Type B pancreatic cell (in vitro differentiated cells): ENCODE measurements around the gene IFRD1. TPM values are rescaled to one million over a fixed set of nuclear protein-coding genes. Genes with fewer than 3 reads are reported as not detected.

ENCODE experiments used
- DNase-seq: peaks from one replicate; pipeline ENCODE4 v3.0.0; 2021; ENCODE audit warnings: mixed read lengths; ENCODE audit not compliant: unreplicated experiment; ENCODE audit errors: extremely low spot score
- H3K27ac Mint-ChIP-seq: 2 replicates; pipeline ENCODE4 v1.8.0; 2021; ENCODE audit warnings: mild to moderate bottlenecking, mixed read lengths
- H3K27me3 Mint-ChIP-seq: 2 replicates; pipeline ENCODE4 v1.8.0; 2021; ENCODE audit warnings: mixed read lengths
- H3K36me3 Mint-ChIP-seq: 2 replicates; pipeline ENCODE4 v1.8.0; 2021; ENCODE audit warnings: mixed read lengths
- H3K4me1 Mint-ChIP-seq: one replicate; pipeline ENCODE4 v1.8.0; 2021; ENCODE audit warnings: mixed read lengths; ENCODE audit not compliant: unreplicated experiment
- H3K4me3 Mint-ChIP-seq: 2 replicates; pipeline ENCODE4 v1.8.0; 2021; ENCODE audit warnings: mild to moderate bottlenecking, mixed read lengths
- H3K9me3 Mint-ChIP-seq: 2 replicates; pipeline ENCODE4 v1.8.0; 2021; ENCODE audit warnings: mixed read lengths
- total RNA-seq: library from RNA; stranded (reverse); gene quantifications from 2 replicates; pipeline ENCODE4 v1.2.1, GENCODE V29; 2021; ENCODE audit warnings: low replicate concordance
- TF ChIP-seq, protein P1 (sequence below): fragments of 200-600 bp; sonication (generic); conservative IDR thresholded peaks from 2 replicates; pipeline ENCODE4 v1.5.0; 2021; ENCODE audit warnings: antibody characterized with exemption, mild to moderate bottlenecking

Gene IFRD1
- total RNA-seq, 1 donor from 2014 or later: 78.4 TPM

DNA sequence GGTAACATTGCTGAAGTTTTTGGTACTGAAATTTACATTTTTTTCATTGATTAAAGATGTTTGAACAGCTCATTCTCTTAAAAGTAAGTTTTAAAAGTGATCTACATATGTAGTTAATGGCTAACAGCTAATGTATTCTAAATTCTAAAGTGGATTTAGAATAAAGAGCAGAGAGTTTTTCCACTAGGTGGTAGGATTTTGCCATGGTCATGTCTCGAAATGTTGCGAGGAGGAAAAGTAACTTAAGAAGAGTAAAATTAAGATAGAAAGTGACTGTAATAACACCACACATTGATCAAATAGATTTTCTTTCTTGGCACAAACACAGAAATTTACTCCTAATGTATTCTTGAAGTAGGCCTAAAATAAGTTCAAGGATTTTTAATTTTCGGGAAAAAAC lies 50.4 kb downstream of the IFRD1 start:
- peaks cover 16% of the 10 kb centered on the region for H3K4me1 Mint-ChIP-seq
- no peak for DNase-seq
- no peaks in the 10 kb centered on the region for H3K36me3 Mint-ChIP-seq
- no peak overlapping the region for H3K27ac Mint-ChIP-seq
- TF ChIP-seq, protein P1, sequence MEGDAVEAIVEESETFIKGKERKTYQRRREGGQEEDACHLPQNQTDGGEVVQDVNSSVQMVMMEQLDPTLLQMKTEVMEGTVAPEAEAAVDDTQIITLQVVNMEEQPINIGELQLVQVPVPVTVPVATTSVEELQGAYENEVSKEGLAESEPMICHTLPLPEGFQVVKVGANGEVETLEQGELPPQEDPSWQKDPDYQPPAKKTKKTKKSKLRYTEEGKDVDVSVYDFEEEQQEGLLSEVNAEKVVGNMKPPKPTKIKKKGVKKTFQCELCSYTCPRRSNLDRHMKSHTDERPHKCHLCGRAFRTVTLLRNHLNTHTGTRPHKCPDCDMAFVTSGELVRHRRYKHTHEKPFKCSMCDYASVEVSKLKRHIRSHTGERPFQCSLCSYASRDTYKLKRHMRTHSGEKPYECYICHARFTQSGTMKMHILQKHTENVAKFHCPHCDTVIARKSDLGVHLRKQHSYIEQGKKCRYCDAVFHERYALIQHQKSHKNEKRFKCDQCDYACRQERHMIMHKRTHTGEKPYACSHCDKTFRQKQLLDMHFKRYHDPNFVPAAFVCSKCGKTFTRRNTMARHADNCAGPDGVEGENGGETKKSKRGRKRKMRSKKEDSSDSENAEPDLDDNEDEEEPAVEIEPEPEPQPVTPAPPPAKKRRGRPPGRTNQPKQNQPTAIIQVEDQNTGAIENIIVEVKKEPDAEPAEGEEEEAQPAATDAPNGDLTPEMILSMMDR: peak; percentile 38
- no peak overlapping the region for H3K4me3 Mint-ChIP-seq
- H3K27me3 Mint-ChIP-seq: peaks cover 14% of the 10 kb centered on the region
- no peaks in the 10 kb centered on the region for H3K9me3 Mint-ChIP-seq

DNA sequence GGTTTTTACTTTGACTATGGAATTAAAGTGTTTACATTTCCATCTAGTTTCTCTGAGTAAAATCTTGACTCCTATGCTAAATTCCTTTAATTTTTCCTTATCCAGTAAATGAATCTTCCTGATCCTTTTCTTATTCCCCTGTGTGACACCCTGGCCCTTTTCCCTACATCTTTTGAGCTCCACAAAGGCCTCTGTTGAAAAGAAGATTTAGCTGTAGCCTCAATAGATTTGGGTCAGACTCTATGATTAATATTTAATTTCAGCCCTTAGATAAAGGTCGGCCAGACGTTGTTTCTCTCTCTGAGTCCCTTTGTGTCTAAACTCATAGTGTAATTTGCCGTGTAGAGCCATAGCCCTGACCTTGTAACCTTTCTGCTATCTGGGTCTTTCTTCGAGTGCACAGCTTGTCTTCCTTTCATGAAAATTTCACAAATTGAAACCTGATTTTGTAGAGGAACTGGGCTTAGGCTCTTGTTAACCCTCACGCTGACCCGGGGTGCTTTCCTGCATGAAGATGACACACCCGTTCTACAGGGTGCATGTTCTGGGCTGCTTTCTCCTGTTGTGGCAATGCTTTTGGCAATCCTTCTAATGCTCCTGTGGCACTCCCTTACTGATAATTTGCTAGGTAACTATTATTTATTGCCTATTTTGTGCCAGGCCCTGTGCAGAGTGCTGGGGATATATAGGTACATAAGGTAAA lies 51.7 kb downstream of the IFRD1 start:
- H3K27ac Mint-ChIP-seq: peak overlapping the region; percentile 15
- no peaks in the 10 kb centered on the region for H3K9me3 Mint-ChIP-seq
- no peak for DNase-seq
- H3K4me3 Mint-ChIP-seq: no peak overlapping the region
- peaks cover 7% of the 10 kb centered on the region for H3K27me3 Mint-ChIP-seq
- H3K4me1 Mint-ChIP-seq: peaks cover 19% of the 10 kb centered on the region
- no peaks in the 10 kb centered on the region for H3K36me3 Mint-ChIP-seq
- TF ChIP-seq, protein P1: no peak

DNA sequence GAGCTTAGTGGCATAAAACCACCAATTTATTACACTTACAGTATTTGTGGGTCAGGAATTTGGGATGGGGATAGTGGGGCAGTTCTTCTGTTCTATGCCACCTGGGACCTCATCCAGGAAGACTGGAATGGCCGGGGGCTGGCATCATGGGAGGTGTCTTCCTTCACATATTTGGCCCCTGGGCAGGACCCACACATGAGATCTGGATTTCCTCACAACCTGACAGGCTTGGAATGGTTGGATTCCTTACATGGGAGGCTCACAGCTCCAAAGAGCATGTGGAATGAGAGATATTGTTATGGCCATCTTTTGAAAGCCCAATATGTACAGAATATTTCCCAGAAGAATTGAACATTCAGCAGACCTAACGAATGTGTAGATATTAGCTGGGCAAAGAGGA lies 52.4 kb downstream of the IFRD1 start:
- Mint-ChIP-seq H3K27ac (no peak overlapping the region), H3K27me3 (peaks cover 3% of the 10 kb centered on the region), H3K36me3 (no peaks in the 10 kb centered on the region), H3K9me3 (no peaks in the 10 kb centered on the region), H3K4me3 (no peak overlapping the region), H3K4me1 (peaks cover 19% of the 10 kb centered on the region)
- TF ChIP-seq, protein P1: no peak
- DNase-seq: no peak

DNA sequence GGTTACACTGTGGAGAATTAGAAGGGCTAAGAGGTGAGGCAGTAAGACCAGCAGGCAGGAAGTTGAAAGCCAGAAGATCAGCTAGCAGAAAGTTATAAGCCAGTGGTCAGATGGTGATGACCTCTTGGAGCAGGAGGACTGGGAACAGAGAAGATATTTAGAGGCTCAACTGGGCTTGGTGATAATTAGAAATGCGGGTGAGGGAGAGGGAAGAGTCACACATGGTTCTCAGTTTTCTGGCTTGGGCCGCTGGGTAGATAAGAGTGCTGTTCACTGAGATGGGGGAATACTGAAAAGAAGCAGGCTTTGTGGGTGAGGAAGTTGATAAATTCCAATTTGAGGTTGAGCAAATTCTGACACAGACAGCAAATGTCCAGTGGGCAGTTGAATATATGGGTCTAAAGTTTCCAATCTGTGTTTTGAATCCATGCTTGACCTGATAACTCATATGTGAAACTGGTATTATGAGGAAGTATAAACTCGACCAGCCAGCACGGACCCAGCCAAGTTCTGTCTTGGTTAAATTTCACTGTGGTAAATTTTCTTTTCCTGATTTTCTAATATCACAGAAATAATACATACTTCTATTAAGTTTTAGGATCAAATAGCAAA lies 53.2 kb downstream of the IFRD1 start:
- Mint-ChIP-seq H3K27me3 (no peaks in the 10 kb centered on the region), H3K9me3 (no peaks in the 10 kb centered on the region), H3K36me3 (no peaks in the 10 kb centered on the region), H3K4me1 (peaks cover 15% of the 10 kb centered on the region), H3K27ac (no peak overlapping the region), H3K4me3 (no peak overlapping the region)
- TF ChIP-seq, protein P1: no peak
- no peak for DNase-seq

- TF ChIP-seq, protein P1: no peak
- Mint-ChIP-seq H3K27ac (no peak overlapping the region), H3K4me3 (no peak overlapping the region), H3K27me3 (no peaks in the 10 kb centered on the region), H3K4me1 (peaks cover 15% of the 10 kb centered on the region), H3K9me3 (no peaks in the 10 kb centered on the region), H3K36me3 (no peaks in the 10 kb centered on the region)
- DNase-seq: no peak
Observed at GRCh38 chr7:112504093-112504695, 53.9 kb downstream of the IFRD1 start.
